ENCODE results near the gene SLC25A33.

SLC25A33 gene

DNA sequence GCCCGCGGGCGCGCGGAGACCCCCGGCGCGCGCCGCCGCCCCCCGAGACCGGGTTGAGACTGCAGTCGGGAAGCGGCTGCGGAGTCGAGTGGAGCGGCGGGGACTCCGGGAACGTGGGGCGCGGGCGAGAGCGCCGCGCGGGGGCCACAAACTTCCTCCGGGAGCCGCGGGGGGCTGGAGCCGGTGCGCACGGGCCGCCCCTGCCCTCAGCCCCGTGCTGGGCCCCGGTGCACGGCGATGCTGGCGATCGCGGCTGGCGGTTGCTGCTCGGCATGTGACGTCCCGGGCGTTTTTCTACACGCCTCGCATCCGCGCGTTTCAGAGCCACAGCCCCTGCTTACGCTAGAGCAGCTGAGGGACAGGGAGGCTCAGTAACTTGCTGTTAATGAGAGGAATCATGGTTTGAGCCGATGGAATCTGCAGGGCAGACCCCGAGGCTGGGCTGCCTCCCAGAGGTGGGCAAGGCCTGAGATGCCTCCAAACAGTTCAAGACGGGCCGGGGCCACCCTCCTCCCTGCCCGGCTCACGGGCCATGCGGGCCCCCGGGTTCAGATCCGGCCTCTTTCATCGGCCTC, 50.0 kb downstream of the SLC25A33 start:
- peak; percentile 51 for DNase-seq

- DNase-seq, result no peak
These were observed 50.5 kb downstream of the SLC25A33 start for GRCh38 chr1:9589719-9590157.

- no peak for DNase-seq
These were observed 50.9 kb downstream of the SLC25A33 start for GRCh38 chr1:9590201-9590600.

DNA sequence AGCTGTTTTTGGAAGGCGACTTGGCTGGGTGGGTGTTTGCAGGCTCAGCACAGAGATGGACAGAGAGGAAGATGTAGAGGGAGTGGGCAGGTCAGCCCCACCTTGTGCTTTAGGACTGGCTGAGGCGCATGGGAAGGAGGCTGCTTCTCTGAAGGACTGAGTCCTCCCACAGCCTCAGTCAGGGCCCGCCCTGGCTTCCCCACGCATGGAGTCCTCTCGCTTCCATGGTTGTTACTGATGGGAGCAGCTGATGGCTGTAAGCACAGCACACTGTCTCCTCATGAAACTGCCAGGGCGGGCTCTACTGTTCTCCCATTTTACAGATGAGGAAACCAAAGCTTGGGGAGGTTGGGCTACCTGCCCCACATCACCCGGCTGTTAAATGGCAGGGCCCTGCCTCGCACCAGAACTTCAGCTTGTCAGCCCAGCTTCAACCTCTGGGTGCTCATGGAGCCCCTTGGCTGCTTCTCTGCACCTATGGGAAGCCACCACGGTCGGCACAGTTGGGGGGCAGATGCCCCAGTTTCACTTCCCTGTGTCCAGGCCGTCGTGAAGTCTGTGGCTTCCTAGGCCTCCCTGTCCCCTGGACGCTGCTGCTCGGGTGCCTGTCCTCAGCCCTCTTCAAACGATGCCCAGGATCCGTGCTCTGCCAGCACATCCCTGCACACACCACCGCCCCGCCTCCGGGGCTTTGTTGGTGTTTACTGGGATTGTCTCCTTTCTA, 51.8 kb downstream of the SLC25A33 start:
- DNase-seq, result no peak

- DNase-seq, result no peak
These were observed 52.6 kb downstream of the SLC25A33 start for GRCh38 chr1:9591669-9592509.

DNA sequence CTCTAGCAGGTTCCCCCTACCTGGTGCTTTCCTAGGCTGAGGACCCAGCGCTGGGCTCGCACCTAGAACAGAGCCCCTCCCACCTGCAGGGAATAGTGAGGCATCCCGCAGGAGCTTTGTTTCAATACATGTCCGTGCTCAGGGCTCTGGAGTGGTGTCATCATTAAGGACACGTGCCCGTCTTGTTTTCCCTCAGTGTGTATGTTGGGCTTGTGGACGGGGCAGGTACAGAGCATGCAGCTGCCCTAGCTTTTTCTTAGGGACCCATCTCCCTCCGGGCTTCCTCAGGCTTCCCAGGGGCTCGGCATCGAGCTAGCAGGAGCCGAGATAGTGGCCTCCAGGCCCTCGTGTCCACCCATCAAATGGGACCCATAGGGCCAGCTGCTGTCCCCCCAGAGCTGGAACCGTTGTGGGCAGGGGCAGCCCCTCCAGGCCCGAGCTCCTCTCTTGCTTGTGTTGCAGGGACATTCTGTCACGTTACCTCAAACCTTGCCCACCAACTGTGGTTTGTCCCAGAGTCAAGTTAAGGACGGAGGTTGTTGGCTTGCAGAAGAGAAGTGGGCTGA, 53.3 kb downstream of the SLC25A33 start:
- DNase-seq, result no peak

DNA sequence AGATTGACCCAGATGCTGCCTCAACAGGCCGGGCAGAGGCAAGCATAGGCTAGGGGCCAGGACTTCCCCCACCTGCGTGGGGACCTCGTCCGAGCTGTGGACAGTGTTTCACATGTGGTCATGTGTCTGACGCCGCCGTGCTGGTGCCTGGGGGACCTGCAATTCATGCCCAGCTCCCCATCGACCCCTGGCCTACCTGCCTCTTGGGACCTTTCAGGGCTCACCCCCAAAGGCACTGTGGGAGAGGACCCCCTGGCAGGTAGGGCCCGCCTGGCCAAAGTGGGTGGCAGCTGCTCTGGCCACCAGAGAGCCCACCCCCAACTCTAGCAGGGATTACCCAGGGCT, 53.9 kb downstream of the SLC25A33 start:
- DNase-seq, result no peak

DNA sequence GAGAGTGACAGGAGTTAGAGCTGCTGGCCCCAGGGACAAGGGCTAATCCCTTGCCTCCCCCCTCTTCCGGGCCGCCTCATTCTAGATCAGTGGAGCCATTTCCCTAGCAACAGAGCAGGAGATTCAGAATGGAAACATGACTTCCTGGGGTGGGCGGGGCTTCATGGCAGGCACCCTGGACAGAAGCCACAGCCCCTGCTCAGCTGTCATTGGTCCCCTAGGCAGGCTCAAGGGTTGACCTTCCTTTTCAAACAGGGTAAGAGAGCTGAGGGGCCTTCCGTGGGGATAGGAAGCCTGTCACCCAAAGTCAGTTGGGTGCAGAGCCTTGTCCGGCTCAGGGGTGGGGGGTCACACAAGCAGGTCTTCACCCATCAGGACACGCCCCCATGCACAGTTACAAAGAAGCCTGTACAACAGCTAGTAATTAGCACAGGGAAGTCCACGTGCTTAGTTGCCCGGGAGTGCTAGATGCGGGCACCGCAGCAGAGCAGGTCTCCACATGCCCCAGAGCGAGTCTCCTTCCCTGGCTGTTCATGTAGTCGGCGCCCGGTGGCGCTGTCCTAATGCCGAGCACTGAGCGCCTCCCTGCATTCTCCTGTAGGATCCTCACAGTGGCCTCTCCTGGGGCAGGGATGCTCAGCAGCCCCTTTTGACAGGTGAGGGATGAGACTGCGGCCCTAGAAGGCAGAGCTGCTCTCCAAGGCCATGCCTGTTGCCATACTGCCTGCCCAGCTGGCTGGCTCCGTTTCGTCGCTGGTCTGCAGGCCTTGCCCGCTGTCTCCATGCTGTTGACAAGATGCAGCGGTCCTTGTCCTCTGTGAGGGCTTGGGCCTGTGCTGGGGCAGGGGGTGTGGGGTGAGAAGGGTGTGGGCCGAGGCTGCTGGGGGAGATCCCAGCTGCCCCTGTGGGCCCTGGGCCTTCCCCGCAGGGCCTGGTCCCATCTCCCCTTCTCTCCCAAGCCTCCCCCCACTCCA, 54.5 kb downstream of the SLC25A33 start:
- peak; percentile 30 for DNase-seq

GRCh38 chr1:9594471-9595155, 55.3 kb downstream of the SLC25A33 start:
- DNase-seq, result no peak

DNA sequence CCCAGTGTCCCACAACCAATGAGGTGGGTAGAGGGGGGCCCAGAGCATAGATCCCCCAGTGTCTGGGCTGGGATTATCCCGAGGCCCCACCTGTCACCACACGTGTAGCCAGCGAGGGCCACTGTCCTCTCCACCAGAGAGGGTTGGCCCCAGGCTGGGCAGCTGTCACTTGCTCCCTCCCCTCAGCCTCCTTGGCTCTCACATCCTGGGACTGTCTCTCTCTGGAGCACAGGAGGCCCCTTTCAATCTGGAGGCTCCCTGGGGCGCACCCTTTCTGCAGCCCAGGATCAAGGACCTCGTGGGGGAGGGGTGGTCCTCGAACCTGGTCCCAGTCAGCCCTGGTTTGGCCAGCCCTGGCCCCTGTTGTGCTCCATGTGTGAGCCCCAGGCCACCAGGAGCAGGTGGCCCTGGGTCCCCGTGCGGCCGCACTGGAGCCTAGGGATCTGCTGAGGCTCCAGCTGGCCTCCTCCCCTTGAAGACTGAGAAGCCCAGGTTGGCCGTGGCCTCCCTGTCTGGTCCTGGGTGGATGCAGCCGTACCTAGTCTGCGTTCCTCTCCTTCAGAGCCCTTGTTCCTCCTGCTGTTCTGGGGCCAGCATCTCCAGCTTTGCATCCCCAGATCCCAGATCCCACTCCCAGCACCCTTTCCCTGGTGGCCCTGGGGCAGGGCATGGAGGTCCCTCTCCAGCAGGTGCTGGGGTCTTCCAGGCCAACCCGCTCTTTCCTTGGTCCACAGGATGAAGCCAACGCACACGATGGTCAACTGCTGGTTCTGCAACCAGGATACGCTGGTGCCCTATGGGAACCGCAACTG, 56.1 kb downstream of the SLC25A33 start:
- DNase-seq, result no peak

- DNase-seq, result no peak
These were observed 56.7 kb downstream of the SLC25A33 start for GRCh38 chr1:9595968-9596340.

DNA sequence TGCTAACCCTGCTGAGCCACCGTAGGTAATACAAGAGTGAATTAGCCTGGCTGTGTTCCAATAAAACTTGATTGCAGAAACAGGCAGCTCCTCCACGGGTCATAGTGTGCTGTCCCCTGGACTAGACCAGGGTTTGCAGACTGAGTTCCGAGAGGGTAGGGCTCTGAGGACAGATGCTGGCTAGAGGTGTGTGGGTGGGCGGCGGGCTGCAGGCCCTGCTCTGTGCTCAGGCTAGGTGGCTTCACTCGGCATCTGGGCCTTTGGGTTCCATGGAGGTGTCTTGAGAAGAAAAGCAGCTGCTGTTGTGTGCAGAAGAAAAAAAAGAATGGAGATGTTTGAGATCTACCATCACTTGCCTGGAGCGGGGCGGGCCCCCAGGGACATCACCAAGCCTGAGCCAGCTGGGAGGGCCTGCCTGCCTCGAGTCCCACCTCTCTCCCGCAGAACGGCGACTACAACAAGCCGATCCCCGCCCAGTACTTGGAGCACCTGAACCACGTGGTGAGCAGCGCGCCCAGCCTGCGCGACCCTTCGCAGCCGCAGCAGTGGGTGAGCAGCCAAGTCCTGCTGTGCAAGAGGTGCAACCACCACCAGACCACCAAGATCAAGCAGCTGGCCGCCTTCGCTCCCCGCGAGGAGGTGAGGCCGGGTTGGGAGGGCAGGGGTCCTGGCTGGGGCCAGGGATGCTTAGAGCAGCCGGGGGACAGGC, 57.3 kb downstream of the SLC25A33 start:
- DNase-seq, result no peak

GRCh38 chr1:9597361-9598315, 58.4 kb downstream of the SLC25A33 start:
- DNase-seq, result no peak

DNA sequence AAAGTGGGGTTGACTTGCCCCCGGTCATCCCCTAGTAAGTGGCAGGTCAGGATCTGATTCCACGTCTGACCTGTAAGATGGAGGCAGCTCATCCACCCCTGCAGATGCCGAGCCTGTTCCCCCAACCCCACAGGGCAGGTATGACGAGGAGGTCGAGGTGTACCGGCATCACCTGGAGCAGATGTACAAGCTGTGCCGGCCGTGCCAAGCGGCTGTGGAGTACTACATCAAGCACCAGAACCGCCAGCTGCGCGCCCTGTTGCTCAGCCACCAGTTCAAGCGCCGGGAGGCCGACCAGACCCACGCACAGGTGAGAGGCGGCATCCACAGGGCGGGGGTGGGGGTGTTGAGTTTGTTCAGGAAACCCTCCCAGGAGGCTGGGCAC, 59.0 kb downstream of the SLC25A33 start:
- no peak for DNase-seq

DNA sequence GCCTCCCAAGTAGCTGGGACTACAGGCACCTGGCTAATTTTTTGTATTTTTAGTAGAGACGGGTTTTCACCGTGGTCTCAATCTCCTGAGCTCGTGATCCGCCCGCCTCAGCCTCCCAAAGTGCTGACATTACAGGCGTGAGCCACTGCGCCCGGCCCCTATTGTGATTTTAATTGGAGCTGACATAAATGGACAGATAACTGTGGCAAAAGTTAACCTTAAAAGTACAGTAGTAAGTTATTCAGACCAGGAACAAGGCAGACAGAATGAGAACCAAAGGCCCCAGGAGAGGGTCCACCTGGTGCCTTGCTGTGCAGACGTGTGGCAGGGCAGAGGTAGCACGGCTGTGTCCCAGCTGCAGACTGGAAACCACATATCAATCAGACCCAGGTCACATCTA, 60.5 kb downstream of the SLC25A33 start:
- DNase-seq, result no peak

GRCh38 chr1:9600861-9601834, 61.9 kb downstream of the SLC25A33 start:
- DNase-seq, result no peak

- DNase-seq, result no peak
These were observed 62.9 kb downstream of the SLC25A33 start for GRCh38 chr1:9601942-9602793.
